ENCODE data around the gene DNAJC5. TPM values are rescaled to one million over a fixed set of nuclear protein-coding genes. Genes with fewer than 3 reads are reported as not detected.
"Not testable (repeated sequence)": the region's sequence is repeated elsewhere in the genome, so short reads cannot be mapped to it uniquely, and the experiment has no call there.

DNAJC5 gene
- total RNA-seq, 4 donors from 2014 or later = 41.3 to 137 (median 113) TPM

DNA sequence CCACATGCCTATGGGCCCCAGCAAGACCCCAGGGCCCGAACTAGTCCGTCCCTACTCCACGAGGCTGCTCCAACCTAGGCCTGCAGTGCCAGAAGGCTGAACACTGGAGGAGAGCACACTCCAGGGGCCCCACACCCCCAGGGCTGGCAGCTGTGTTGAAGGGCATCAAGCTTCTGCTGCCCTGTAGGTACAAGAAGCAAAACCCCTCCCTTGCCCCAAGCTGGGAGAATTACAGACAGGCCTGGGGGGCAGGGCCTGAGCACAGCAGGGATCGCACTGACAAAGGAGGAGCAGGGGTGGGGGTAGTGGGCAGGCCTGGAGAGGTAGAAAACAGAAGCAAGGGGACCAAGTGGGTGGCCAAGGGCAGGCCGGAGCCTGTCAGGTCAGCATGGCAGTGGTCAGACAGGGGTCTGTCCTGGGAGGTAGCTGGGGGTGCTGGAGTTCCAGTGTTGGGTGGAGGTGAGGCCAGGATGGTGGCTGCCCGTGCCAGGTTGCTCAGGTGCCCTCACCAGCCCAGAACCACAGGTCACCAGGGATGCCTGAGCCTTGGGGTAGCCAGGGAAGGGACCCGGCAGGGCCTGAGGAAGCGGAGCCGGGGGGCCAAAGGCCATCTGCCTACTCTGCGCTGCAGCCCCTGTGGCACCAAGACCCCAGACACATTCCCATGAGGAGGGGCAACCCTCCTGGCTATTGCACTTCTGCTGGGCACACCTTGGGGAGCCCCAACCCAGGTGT, 64.2 kb downstream of the DNAJC5 start:
- no peak for DNase-seq
- Histone ChIP-seq H3K27me3 (no peaks in the 10 kb centered on the region), H3K36me3 (peaks cover 0 to 27% (median 0%) of the 10 kb centered on the region in 3 donors), H3K4me1 (peaks cover 0 to 35% (median 21%) of the 10 kb centered on the region in 4 donors), H3K9me3 (peaks cover 0 to under 1% (median 0%) of the 10 kb centered on the region in 4 donors), H3K27ac (no peak overlapping the region), H3K4me3 (no peak overlapping the region)
- TF ChIP-seq, protein P1, sequence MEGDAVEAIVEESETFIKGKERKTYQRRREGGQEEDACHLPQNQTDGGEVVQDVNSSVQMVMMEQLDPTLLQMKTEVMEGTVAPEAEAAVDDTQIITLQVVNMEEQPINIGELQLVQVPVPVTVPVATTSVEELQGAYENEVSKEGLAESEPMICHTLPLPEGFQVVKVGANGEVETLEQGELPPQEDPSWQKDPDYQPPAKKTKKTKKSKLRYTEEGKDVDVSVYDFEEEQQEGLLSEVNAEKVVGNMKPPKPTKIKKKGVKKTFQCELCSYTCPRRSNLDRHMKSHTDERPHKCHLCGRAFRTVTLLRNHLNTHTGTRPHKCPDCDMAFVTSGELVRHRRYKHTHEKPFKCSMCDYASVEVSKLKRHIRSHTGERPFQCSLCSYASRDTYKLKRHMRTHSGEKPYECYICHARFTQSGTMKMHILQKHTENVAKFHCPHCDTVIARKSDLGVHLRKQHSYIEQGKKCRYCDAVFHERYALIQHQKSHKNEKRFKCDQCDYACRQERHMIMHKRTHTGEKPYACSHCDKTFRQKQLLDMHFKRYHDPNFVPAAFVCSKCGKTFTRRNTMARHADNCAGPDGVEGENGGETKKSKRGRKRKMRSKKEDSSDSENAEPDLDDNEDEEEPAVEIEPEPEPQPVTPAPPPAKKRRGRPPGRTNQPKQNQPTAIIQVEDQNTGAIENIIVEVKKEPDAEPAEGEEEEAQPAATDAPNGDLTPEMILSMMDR (IDR thresholded peaks at IDR 0.05) = no peak
- TF ChIP-seq POLR2A (IDR thresholded peaks at IDR 0.05) = no peak

DNA sequence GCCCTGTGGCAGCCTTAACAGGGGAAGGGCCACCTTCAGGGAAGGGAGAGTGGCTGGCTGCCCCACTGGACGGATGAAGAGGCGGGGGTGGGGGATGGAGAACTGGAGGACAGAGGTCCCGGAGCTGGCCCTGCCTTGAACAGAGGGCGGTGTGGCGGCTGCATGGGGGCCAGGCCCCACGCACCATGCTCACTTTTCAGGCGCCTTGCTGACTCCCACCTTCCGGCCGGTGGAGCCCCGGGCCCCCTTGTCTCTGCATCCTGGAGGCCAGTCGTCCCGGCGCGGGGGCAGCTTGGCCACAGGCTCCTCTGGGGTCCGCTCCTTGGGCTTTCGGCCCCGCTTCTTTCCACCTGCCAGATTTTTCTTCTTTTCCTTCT, 64.8 kb downstream of the DNAJC5 start:
- no peak for DNase-seq
- Histone ChIP-seq H3K4me1 (peaks cover 0 to 29% (median 16%) of the 10 kb centered on the region in 4 donors), H3K27me3 (no peaks in the 10 kb centered on the region), H3K4me3 (no peak overlapping the region), H3K36me3 (peaks cover 0 to 29% (median 0%) of the 10 kb centered on the region in 3 donors), H3K9me3 (peaks cover 0 to 6% (median 0%) of the 10 kb centered on the region in 4 donors), H3K27ac (no peak overlapping the region)
- TF ChIP-seq, protein P1 (IDR thresholded peaks at IDR 0.05) = no peak
- TF ChIP-seq POLR2A (IDR thresholded peaks at IDR 0.05) = no peak

DNA sequence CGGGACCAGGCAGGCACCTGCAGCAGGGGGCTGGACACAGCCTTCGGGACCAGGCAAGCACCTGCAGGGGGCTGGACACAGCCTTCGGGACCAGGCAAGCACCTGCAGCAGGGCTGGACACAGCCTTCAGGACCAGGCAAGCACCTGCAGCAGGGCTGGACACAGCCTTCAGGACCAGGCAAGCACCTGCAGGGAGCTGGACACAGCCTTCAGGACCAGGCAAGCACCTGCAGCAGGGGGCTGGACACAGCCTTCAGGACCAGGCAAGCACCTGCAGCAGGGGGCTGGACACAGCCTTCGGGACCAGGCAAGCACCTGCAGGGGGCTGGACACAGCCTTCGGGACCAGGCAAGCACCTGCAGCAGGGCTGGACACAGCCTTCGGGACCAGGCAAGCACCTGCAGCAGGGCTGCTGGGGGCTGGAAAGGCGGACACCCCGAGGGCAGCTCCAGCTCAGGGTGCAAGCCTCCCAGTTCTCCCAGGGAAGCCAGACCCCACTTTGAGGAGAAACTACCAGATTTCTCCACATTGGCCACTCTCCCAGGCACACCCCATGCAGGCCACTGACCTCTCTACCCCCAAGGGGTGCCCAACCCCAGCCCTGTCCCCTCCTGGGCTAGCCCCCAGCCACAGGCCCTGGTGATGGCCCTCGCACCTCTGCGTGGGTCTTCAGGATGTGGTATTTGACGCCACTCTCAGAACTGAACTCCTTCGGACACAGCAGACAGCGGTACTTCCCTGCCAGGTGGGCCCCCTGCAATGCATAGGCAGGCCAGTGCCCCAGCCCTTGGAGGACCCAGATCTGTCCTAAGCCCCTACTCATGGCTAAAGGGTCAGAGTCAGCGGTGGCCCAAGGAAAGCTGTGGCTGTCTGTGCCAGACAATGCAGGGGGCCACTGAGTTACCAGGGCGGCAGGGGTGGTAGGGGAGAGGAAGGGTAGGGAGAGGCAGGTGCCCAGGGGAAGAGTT, 66.0 kb downstream of the DNAJC5 start:
- DNase-seq, H3K27ac ChIP-seq, H3K9me3 ChIP-seq, H3K27me3 ChIP-seq, H3K4me3 ChIP-seq: not testable (repeated sequence)
- Histone ChIP-seq H3K4me1 (peaks cover 0 to 20% (median 6%) of the 10 kb centered on the region in 4 donors), H3K36me3 (peaks cover 0 to 29% (median 0%) of the 10 kb centered on the region in 3 donors)

DNA sequence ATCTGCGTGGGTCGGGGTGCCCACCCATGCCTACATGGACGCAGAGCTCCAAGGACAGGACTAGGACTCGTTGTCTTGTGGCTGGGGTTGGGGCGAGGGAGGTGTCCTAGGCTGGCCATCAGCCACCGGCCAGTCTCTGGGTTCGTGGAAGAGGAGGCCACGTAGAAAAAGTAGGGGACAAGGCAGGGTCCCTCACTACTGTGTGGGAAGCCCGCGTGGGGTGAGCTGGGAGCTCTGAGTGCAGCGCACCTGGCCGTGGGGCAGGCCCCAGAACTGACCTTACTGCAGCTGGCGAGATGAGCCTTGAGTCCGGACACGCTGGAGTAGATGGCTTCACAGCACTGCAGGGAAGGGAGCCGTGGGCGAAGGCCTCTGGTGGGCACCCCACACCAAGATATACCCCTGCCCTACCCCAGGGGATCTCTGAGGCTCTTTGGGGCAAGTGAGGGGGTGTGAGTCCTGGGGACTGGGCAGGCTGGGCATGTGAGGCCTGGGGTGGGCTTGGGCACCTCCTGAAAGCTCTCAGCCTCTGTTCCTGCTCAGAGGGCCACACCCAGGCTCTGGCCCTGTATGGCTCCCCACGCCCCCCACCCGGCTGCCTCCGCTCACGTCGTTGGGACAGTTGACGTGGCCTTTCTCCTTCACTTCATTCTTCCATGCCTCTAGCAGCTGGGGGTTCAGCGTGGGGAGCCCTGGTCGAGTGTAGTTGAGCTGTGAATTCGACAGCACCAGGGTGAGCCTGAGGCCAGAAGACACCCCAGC, 66.9 kb downstream of the DNAJC5 start:
- no peak for TF ChIP-seq POLR2A (IDR thresholded peaks at IDR 0.05)
- TF ChIP-seq, protein P1 (IDR thresholded peaks at IDR 0.05) = no peak
- DNase-seq = no peak
- peaks cover 0 to 6% (median 0%) of the 10 kb centered on the region in 4 donors for H3K9me3 ChIP-seq

DNA sequence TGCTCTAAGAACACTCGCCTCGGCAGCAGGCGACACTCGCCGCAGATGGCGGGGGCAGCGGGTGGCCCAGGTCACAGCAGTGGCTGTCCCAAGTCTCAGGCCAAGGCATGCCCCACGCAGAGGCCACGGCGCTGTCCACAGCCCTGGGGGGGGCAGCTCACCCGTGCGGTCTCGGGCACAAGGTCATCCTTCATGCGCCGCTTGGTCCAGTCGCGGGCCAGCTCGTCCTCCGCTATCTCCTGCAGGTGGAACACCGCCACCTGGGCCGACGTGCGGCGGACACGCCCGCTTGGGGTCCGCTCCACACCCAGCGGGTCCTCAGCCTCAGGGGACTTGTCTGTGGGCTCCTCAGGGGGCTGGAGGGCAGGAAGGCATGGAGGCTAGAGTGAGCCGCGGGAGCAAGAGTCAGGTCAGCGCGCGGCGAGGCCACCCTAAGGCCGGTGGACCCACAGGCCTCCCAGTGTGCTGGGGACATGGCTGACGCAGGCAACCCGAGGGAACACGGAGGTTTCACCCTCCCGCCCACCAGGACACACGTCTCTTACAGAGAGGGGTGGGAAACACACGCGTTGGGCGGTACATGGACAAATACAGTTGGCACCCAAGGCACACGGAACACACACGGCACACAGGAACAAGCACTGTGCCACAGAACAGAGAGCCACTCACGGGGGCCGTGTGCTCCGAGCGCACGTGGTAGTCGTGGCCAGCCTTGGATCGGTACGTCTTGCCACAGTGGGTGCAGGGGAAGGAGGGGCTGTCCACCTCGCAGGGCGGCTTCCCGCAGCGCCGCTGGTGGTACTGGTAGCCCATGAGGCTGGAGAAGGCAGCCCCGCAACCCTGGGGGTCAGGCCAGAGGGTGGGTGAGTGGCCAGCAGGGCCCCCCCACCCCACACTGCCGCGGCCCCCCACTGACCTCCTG, 67.8 kb downstream of the DNAJC5 start:
- TF ChIP-seq POLR2A (IDR thresholded peaks at IDR 0.05) = no peak
- TF ChIP-seq, protein P1 (IDR thresholded peaks at IDR 0.05) = no peak
- H3K27ac ChIP-seq = no peak overlapping the region
- no peak for DNase-seq
- H3K27me3 ChIP-seq = no peaks in the 10 kb centered on the region
- H3K36me3 ChIP-seq = peaks cover 0 to 38% (median 0%) of the 10 kb centered on the region in 3 donors
- peaks cover 0 to 6% (median 0%) of the 10 kb centered on the region in 4 donors for H3K9me3 ChIP-seq
- peaks cover 0 to 10% (median 1%) of the 10 kb centered on the region in 4 donors for H3K4me1 ChIP-seq
- no peak overlapping the region for H3K4me3 ChIP-seq

More for the DNA sequence above, 66.9 kb downstream of the DNAJC5 start:
- H3K36me3 ChIP-seq = peaks cover 0 to 37% (median 0%) of the 10 kb centered on the region in 3 donors
- no peak overlapping the region for H3K27ac ChIP-seq
- no peaks in the 10 kb centered on the region for H3K27me3 ChIP-seq
- no peak overlapping the region for H3K4me3 ChIP-seq
- H3K4me1 ChIP-seq = peaks cover 0 to 18% (median 5%) of the 10 kb centered on the region in 4 donors
